Iris pigment epithelial cell (primary cell): ENCODE results near the gene TPI1.

ENCODE experiments used
- DNase-seq: peaks from one replicate; pipeline ENCODE4 v3.0.0-alpha.2; 2011; ENCODE audit warnings: low read depth

Gene TPI1

DNA sequence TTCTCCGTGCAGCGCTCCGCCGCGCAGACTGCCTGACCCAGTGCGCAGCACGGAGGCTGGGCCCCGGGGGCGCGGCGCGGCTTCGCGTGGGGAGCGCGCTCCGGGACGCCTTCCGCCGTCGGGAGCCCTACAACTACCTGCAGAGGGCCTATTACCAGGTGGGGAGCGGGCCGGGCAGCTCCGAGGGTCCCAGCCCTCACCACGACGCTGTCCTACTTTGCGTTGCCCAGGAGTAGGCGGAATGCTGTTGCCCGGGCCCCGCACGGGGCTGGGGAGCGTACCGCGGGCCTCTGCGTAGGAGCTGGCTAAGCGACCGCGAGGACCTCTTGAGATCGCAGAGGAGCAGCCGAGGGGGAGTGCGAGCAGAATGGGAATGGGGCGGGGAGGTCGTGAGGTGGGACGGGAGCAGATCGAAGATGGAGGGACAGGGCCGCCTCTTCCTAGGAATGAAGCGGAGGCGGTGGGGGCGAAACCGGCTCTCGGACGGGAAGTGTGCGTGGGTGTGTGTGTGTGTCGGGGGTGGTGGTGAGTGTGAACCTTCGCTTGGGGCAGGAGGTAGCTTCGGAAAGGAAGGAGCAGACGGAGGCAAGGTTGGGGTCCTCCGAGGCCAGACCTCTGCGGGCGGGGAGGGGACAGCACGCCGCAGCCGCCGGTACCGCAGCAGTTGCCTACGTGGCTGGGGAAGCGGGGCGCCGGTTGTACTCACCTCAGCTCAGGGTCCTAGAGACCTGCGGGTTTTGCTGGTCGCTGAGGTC is 38.4 kb upstream of the TPI1 start:
- DNase-seq, result peak; percentile 78

- no peak for DNase-seq
These were observed 37.7 kb upstream of the TPI1 start for GRCh38 chr12:6829536-6830220.

DNA sequence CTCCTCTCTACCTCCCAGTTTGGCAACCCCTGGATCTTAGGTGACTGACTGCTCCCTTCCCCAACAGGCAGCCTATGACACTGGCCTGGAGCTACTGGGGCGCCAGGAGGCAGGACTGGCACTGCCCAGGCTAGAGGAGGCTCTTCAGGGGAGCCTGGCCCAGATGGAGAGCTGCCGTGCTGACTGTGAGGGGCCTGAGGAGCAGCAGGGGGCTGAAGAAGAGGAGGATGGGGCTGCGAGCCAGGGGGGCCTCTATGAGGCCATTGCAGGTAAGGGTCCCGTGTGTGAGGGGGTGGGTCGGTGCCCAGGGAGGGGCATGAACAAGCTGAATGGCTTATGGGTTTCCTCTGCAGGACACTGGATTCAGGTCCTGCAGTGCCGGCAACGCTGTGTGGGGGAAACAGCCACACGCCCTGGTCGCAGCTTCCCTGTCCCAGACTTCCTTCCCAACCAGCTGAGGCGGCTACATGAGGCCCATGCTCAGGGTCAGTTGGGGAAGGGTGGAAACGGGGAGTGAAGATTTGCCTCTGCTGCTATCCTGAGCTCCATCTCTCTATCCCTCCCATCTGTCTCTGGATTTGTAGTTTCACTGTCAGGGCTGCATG is 36.9 kb upstream of the TPI1 start:
- no peak for DNase-seq

DNA sequence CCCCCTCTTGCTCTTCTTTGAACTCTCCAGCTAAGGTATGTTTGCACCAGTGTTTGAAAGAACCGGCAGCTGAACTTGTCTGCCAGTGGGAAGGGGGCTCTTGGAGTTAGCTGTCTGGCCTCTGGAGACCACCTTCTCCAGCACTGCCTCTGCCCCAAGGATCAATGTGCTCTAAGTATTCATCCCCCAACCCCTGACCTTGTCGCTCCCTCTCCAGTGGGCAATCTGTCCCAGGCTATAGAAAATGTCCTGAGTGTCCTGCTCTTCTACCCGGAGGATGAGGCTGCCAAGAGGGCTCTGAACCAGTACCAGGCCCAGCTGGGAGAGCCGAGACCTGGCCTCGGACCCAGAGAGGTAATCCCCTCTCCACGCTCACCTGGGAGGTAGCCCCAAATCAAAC is 36.3 kb upstream of the TPI1 start:
- DNase-seq, result no peak

DNA sequence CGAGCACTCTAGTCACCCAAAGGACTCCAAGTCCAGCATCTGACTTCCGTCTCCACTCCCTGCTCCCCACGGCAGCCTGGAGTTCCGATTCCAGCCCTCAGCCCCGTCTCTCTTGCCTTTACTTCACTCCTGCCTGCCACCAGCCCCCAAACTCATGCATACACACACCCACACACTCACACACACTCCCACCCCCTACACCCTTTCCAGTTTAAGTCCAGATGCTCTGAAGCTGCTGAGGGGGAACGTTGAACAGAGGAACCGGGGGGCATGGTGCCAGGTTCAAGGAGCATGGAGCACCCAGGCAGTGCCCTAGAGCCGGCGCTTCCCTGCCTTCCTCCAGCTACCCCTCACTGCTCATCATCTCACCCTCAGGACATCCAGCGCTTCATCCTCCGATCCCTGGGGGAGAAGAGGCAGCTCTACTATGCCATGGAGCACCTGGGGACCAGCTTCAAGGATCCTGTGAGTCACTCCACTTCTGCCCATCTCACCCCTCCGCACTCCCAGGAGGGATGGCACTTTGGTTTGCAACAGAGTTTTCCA is 35.8 kb upstream of the TPI1 start:
- DNase-seq, result no peak

DNA sequence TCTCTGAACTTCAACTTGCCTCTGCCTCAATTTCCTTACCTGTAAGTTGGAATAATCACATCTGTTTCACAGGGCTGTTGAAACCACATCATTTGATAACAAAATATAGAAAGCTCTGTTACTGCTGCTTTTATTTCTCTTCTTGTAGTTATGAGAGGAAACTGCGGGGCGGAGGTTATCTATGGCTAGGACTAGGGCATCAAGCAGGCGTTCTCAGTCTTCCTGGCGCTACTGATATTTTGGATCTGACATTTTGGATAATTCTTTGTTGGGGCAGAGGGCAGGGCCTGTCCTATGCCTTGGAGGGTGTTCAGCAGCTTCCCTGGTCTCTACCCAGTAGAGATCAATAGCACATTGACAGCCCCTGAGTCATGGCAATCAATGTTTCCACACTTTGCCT is 35.2 kb upstream of the TPI1 start:
- no peak for DNase-seq

GRCh38 chr12:6833189-6833890 is 34.0 kb upstream of the TPI1 start:
- DNase-seq, result no peak

DNA sequence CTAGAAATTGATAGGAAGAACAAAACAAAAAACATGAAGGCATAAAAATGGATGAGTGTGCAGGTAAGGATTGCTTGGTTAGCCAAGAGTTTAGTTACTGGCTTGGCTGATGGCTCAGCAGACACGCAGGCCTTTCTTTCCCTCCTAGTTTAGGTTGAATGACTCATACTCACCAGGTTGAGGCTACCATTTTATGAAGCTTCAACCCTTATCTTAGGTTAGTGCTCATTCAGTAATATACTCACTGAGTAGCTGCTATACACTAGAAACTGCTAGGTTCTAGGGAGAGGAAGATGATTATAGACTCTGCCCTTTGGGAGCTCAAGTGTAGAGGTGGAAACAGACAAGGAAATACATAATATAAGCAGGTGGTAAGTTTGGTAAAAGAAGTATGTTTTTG is 33.1 kb upstream of the TPI1 start:
- DNase-seq, result no peak

DNA sequence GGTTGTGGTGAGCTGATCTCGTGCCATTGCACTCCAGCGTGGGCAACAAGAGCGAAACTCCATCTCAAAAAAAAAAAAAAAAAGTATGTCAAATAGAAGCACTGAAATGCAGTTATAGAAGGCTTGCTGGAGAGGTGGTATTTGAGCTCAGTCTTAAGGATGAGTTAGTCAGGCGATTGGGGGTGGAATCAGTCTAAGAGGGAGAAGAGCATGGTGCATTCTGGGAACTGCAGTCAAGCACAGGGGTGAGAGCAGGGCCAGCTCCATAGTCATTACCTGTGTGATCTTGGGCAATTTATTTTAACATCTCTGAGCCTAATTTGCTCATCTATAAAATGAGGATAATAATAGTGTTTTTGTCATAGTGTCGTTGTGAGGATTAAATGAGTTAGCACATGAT is 32.5 kb upstream of the TPI1 start:
- DNase-seq, result peak; percentile 15

DNA sequence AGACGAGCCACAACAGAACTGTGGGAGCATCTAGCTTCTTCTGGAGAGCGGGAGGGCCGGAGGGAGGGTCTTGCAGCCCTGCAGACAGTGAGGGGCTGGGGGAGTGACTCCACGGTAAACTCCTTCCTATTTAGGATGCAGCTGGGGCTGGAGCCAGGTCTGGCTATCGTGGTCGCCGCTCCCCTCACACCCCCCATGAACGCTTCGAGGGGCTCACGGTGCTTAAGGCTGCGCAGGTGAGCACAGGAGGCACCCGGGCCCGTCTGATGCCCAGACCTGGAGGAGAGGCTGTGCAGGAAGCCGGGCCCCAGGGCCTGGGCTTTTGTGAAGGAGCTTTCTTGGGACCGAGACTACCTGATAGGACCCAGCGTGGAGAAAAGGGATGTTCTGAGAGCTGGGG is 30.5 kb upstream of the TPI1 start:
- DNase-seq, result no peak

DNA sequence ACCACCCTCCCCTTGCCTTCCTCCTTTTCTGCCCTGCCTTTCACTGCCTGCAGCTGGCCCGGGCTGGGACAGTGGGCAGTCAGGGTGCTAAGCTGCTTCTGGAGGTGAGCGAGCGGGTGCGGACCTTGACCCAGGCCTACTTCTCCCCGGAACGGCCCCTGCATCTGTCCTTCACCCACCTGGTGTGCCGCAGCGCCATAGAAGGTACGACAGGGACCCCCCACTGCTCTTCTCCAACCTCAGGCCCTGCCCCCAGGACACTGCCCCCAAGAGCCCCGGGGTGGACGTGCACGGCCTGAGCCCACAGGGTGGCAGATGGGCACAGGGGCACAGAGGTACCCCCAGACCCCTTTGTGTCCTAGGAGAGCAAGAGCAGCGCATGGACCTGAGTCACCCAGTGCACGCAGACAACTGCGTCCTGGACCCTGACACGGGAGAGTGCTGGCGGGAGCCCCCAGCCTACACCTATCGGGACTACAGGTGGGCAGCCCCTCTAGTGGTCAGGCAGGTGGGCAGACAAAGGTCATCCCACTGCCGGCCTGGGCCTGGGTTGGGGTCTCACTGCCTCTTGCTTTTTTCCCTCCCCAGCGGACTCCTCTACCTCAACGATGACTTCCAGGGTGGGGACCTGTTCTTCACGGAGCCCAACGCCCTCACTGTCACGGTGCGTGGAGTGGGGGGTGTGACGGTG is 29.8 kb upstream of the TPI1 start:
- no peak for DNase-seq

GRCh38 chr12:6838854-6839253 is 28.5 kb upstream of the TPI1 start:
- DNase-seq, result no peak

- DNase-seq, result no peak
These were observed 27.7 kb upstream of the TPI1 start for GRCh38 chr12:6839482-6840201.

- no peak for DNase-seq
These were observed 27.0 kb upstream of the TPI1 start for GRCh38 chr12:6840330-6840729.

DNA sequence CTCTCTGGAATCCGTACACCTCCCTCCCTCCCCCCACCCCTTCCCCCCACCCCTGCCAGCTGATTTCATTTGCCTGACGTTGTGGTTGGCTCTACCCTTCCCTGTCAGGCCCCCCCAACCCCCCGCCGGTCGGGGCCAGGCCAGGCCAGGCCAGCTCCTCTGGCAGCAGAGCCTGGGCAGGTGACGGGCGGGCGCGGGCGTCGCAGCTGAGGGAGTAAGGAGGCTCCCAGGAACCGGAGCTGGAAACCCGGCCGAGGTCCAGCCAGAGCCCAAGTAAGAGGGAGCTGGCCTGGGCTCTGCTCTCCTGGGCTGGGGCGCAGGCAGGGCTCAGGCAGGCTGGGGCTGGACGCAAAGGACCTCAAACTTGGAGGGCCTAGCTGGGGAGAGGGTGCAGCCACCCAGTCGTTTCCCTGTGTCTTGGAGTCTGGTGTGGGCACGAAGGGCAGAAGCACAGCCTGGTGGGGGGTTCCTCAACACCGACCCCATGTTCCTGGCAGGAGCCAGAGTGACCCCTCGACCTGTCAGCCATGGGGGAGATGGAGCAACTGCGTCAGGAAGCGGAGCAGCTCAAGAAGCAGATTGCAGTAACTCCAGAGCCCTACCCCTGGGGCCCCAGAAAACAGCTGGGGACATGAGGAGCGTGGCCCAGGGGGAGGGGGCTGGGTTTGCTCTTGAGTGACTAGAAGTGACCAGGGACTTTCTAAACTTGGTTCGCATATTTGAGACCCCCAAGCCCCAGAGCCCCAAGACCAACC is 26.4 kb upstream of the TPI1 start, which contains the start of gene GNB3:
Gene GNB3 (plus strand): TSS at position 165 of the 755 bp plus-strand sequence. CDS start 363 bp downstream, at position 528.
- no peak for DNase-seq

DNA sequence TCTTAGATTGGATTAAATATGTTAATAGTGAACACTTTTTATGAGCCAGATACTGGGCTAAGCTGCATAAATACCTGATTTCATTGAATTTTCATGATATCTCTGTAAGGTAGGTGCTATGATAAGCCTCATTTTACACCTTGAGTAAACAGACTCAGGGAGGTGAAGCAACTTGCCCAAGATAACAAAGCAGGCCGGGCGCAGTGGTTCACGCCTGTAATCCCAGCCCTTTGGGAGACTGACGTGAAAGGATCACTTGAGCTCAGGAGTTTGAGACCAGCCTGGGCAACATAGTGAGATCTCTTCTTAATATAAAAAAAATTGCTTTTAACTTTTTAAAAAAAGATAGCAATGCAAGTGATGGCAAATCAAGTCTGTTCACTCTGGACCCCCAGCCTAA is 25.3 kb upstream of the TPI1 start:
- DNase-seq, result no peak

- DNase-seq, result no peak
These were observed 24.0 kb upstream of the TPI1 start for GRCh38 chr12:6843118-6843902.

DNA sequence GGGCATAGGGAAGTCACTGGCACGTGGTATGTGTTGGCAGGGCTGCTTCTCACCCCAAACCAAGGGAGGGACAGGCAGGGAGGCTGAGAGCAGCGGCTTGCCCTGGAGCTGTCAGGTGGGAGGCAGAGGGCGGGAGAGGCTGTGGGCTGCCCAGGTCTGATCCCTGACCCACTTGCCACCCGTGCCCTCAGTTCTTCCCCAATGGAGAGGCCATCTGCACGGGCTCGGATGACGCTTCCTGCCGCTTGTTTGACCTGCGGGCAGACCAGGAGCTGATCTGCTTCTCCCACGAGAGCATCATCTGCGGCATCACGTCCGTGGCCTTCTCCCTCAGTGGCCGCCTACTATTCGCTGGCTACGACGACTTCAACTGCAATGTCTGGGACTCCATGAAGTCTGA is 21.9 kb upstream of the TPI1 start:
- DNase-seq, result no peak

GRCh38 chr12:6846316-6846869 is 20.9 kb upstream of the TPI1 start:
- no peak for DNase-seq
